Esophagus muscularis mucosa (tissue), 4 donors: Measurements from ENCODE around the gene OLFML2B. TPM values are rescaled to one million over a fixed set of nuclear protein-coding genes. Genes with fewer than 3 reads are reported as not detected.

Experiments used
- DNase-seq: peaks from one replicate; pipeline ENCODE4 v3.0.0-alpha.2; 2017; ENCODE audit errors: extremely low spot score
- H3K27ac ChIP-seq, 4 donors: fragments of 200-600 bp; sonication (generic); replicated peaks in 1 of 4; 1 replicate in 3 of 4; 2 replicates in 1 of 4; pipeline ENCODE4 v1.5.1; 2016 to 2019; ENCODE audit warnings: mild to moderate bottlenecking in 1 of 4
- H3K27me3 ChIP-seq, 4 donors: fragments of 200-600 bp; sonication (generic); one replicate each; pipeline versions ENCODE4 v1.5.1 to v1.6.0; 2016 to 2019
- H3K36me3 ChIP-seq, 4 donors: fragments of 200-600 bp; sonication (generic); one replicate each; pipeline ENCODE4 v1.5.1; 2016 to 2019
- H3K4me1 ChIP-seq, 4 donors: fragments of 200-600 bp; sonication (generic); one replicate each; pipeline ENCODE4 v1.5.1; 2016 to 2019
- H3K4me3 ChIP-seq, 4 donors: fragments of 200-600 bp; sonication (generic); 1 replicate in 2 of 4; 2 replicates in 2 of 4; pipeline ENCODE4 v1.5.1; 2016 to 2019; ENCODE audit warnings: mild to moderate bottlenecking in 4 of 4, moderate library complexity in 1 of 4
- H3K9me3 ChIP-seq, 4 donors: fragments of 200-600 bp; sonication (generic); 1 replicate in 3 of 4; 2 replicates in 1 of 4; pipeline ENCODE4 v1.5.1; 2016 to 2019
- CTCF ChIP-seq, 3 experiments: fragments of 200-600 bp in 2 of 3; fragments of 450-650 bp in 1 of 3; sonication (generic) in 2 of 3; IDR thresholded peaks; one replicate each; pipeline ENCODE4 v1.5.1; 2017 to 2019; ENCODE audit warnings: antibody characterized with exemption in 3 of 3, mild to moderate bottlenecking in 2 of 3, moderate library complexity in 1 of 3
- EP300 ChIP-seq: sonication (generic); formaldehyde crosslinking; IDR thresholded peaks from one replicate; pipeline ENCODE4 v1.6.1; 2017; ENCODE audit warnings: antibody characterized with exemption
- POLR2A ChIP-seq: fragments of 450-650 bp; IDR thresholded peaks from one replicate; pipeline ENCODE4 v1.6.1; 2017; ENCODE audit warnings: antibody characterized with exemption, moderate library complexity, mild to moderate bottlenecking, low read depth
- POLR2AphosphoS5 ChIP-seq, 2 donors: sonication (generic); formaldehyde crosslinking; IDR thresholded peaks; one replicate each; pipeline ENCODE4 v1.6.1; 2017; ENCODE audit warnings: antibody characterized with exemption in 2 of 2
- WGBS: methylation state at CpG from one replicate; pipeline ENCODE4 v1.1.5; 2018; 5-methylcytosine and 5-hydroxymethylcytosine counted together
- intact Hi-C: fragments of 100-400 bp; cut with DNase I; formaldehyde crosslinking; loops from one replicate; pipeline ENCODE4 v1.15.1; 2023
- total RNA-seq, 4 donors: library from RNA; depleted of rRNA; stranded (reverse); fragments of >200 nt; gene quantifications; one replicate each; pipeline versions ENCODE4 v1.1.0 to v1.2.1, GENCODE V29; 2016

OLFML2B gene
- total RNA-seq, 4 donors from 2014 or later = 1.2 to 6.7 (median 5.9) TPM

- TF ChIP-seq POLR2A = no peak
- no peak for TF ChIP-seq EP300
- TF ChIP-seq CTCF (IDR thresholded peaks at IDR 0.05) = no peak
- TF ChIP-seq POLR2AphosphoS5 (IDR thresholded peaks at IDR 0.05) = no peak
- H3K9me3 ChIP-seq = no peaks in the 10 kb centered on the region
- no peak overlapping the region for H3K4me3 ChIP-seq
- intact Hi-C loops = no loop called here
- WGBS = 94% methylated on average over 28 of the region's 31 CpGs
- no peaks in the 10 kb centered on the region for H3K27me3 ChIP-seq
- no peak overlapping the region for H3K27ac ChIP-seq
- no peak for DNase-seq
- H3K4me1 ChIP-seq = peaks cover 6 to 15% (median 12%) of the 10 kb centered on the region in 4 donors
- no peaks in the 10 kb centered on the region for H3K36me3 ChIP-seq
These were observed 45.5 kb downstream of the OLFML2B start for GRCh38 chr1:161978011-161978790.

GRCh38 chr1:161973924-161974845 lies 49.5 kb downstream of the OLFML2B start:
- DNase-seq = no peak
- 58% methylated on average over 9 of the region's 9 CpGs for WGBS
- Histone ChIP-seq H3K27ac (peak overlapping the region; percentile 2 to 58 (median 22)), H3K4me1 (peaks cover 6 to 21% (median 16%) of the 10 kb centered on the region in 4 donors), H3K4me3 (no peak overlapping the region), H3K9me3 (no peaks in the 10 kb centered on the region), H3K36me3 (peaks cover 0 to 5% (median 0%) of the 10 kb centered on the region in 4 donors), H3K27me3 (no peaks in the 10 kb centered on the region)
- intact Hi-C loops = no loop called here
- TF ChIP-seq CTCF (IDR thresholded peaks at IDR 0.05) = no peak
- TF ChIP-seq EP300 = no peak
- TF ChIP-seq POLR2A = no peak

GRCh38 chr1:161972828-161973227 lies 50.8 kb downstream of the OLFML2B start:
- no peaks in the 10 kb centered on the region for H3K27me3 ChIP-seq
- no peaks in the 10 kb centered on the region for H3K9me3 ChIP-seq
- TF ChIP-seq CTCF (IDR thresholded peaks at IDR 0.05) (no peak), POLR2A (no peak), POLR2AphosphoS5 (IDR thresholded peaks at IDR 0.05) (no peak), EP300 (no peak)
- WGBS = 86% methylated on average over 5 of the region's 9 CpGs
- no peak overlapping the region for H3K27ac ChIP-seq
- DNase-seq = no peak
- no peak overlapping the region for H3K4me3 ChIP-seq
- intact Hi-C loops = no loop called here
- H3K36me3 ChIP-seq = peaks cover 0 to 6% (median 0%) of the 10 kb centered on the region in 4 donors
- H3K4me1 ChIP-seq = peaks cover 6 to 21% (median 16%) of the 10 kb centered on the region in 4 donors

GRCh38 chr1:161970633-161971032 lies 53.0 kb downstream of the OLFML2B start:
- TF ChIP-seq EP300 (no peak), CTCF (IDR thresholded peaks at IDR 0.05) (no peak), POLR2AphosphoS5 (IDR thresholded peaks at IDR 0.05) (no peak), POLR2A (no peak)
- Histone ChIP-seq H3K4me1 (peaks cover 6 to 21% (median 16%) of the 10 kb centered on the region in 4 donors), H3K9me3 (no peaks in the 10 kb centered on the region), H3K27me3 (no peaks in the 10 kb centered on the region), H3K27ac (no peak overlapping the region), H3K36me3 (peaks cover 0 to 13% (median 0%) of the 10 kb centered on the region in 4 donors), H3K4me3 (no peak overlapping the region)
- intact Hi-C loops = no loop called here
- DNase-seq = no peak
- WGBS = 67% methylated on average over 3 of the region's 3 CpGs
